B cell (primary cell): ENCODE data around the gene GPBP1L1. TPM values are rescaled to one million over a fixed set of nuclear protein-coding genes. Genes with fewer than 3 reads are reported as not detected.

ENCODE experiments used
- ATAC-seq: fragments of 200-7000 bp; cut with Tn5 transposase; one replicate; pipeline ENCODE4 v1.10.0; 2021; ENCODE audit warnings: low read depth, mild to moderate bottlenecking, moderate number of reproducible peaks, moderate library complexity
- CTCF ChIA-PET: fragments of 350-600 bp; sonication (Branson Sonifier 250); formaldehyde crosslinking; loops from one replicate; lab custom pipeline; 2021; ENCODE audit warnings: antibody characterized with exemption, inconsistent platforms; lab: Charles Lee
- POLR2A ChIA-PET: fragments of 350-600 bp; sonication (Branson Sonifier 250); formaldehyde crosslinking; loops from one replicate; lab custom pipeline; 2021; ENCODE audit warnings: antibody characterized with exemption; lab: Charles Lee
- DNase-seq: peaks from one replicate; pipeline ENCODE4 v3.0.0; 2013
- H2AFZ ChIP-seq: 2 replicates; pipeline ENCODE4 v1.6.1; 2012; ENCODE audit warnings: mild to moderate bottlenecking, low read depth, low read length; ENCODE audit not compliant: insufficient read depth, poor library complexity, severe bottlenecking
- H3K27ac ChIP-seq, 2 donors: 1 replicate in 1 of 2; 2 replicates in 1 of 2; pipeline ENCODE4 v1.5.1; 2012 to 2013; ENCODE audit warnings: low read length in 2 of 2, mild to moderate bottlenecking in 2 of 2, moderate library complexity in 1 of 2
- H3K27me3 ChIP-seq, 4 experiments: fragments of 200-600 bp in 1 of 4; sonication (generic) in 1 of 4; replicated peaks in 1 of 4; 1 replicate in 2 of 4; 2 replicates in 2 of 4; pipeline versions ENCODE4 v1.6.1 to v1.7.0; 2013 to 2016; ENCODE audit warnings: low read length in 3 of 4, mild to moderate bottlenecking in 2 of 4, mixed read lengths in 1 of 4, moderate library complexity in 1 of 4; ENCODE audit not compliant: insufficient read depth in 4 of 4, control insufficient read depth in 3 of 4; ENCODE audit errors: control extremely low read depth in 1 of 4
- H3K36me3 ChIP-seq, 2 experiments: replicated peaks in 1 of 2; 1 replicate in 1 of 2; 2 replicates in 1 of 2; pipeline versions ENCODE4 v1.6.1 to v1.7.1; 2013; ENCODE audit warnings: low read length in 1 of 2; ENCODE audit not compliant: insufficient read depth in 2 of 2, control insufficient read depth in 1 of 2; ENCODE audit errors: control extremely low read depth in 1 of 2, extremely low read depth in 1 of 2
- H3K4me1 ChIP-seq, 2 donors: fragments of 200-600 bp in 1 of 2; sonication (generic) in 1 of 2; 1 replicate in 1 of 2; 2 replicates in 1 of 2; pipeline versions ENCODE4 v1.5.1 to v1.6.1; 2013 to 2017; ENCODE audit warnings: low read length in 2 of 2; ENCODE audit not compliant: control insufficient read depth in 2 of 2, insufficient read depth in 2 of 2
- H3K4me2 ChIP-seq: replicated peaks from 2 replicates; pipeline ENCODE3; 2012; ENCODE audit warnings: mild to moderate bottlenecking, low read depth, low read length; ENCODE audit not compliant: poor library complexity, severe bottlenecking
- H3K4me3 ChIP-seq, 5 experiments: fragments of 200-600 bp in 1 of 5; sonication (generic) in 1 of 5; 1 replicate in 3 of 5; 2 replicates in 2 of 5; pipeline versions ENCODE4 v1.5.1 to v1.7.0; 2011 to 2016; ENCODE audit warnings: low read length in 4 of 5, mild to moderate bottlenecking in 4 of 5, low read depth in 2 of 5, control low read depth in 1 of 5, moderate library complexity in 1 of 5; ENCODE audit not compliant: insufficient read depth in 1 of 5; ENCODE audit errors: control extremely low read depth in 1 of 5, extremely low read depth in 1 of 5
- H3K79me2 ChIP-seq: fragments of 200-600 bp; sonication (generic); one replicate; pipeline ENCODE4 v1.6.0; 2016; ENCODE audit warnings: low read length; ENCODE audit not compliant: control insufficient read depth, insufficient read depth
- H3K9ac ChIP-seq: fragments of 200-600 bp; sonication (generic); 2 replicates; pipeline ENCODE4 v1.6.1; 2017; ENCODE audit warnings: mild to moderate bottlenecking, low read length, moderate library complexity
- H3K9me3 ChIP-seq, 3 donors: one replicate each; pipeline versions ENCODE4 v1.6.1 to v1.7.1; 2013; ENCODE audit warnings: low read length in 2 of 3; ENCODE audit not compliant: control insufficient read depth in 2 of 3, insufficient read depth in 1 of 3; ENCODE audit errors: control extremely low read depth in 1 of 3
- H4K20me1 ChIP-seq: 2 replicates; pipeline ENCODE4 v1.6.0; 2012; ENCODE audit warnings: mild to moderate bottlenecking, low read length; ENCODE audit not compliant: insufficient read depth, control insufficient read depth, poor library complexity, severe bottlenecking
- H3K27ac Mint-ChIP-seq: one replicate; pipeline ENCODE4 v1.8.0; 2021; ENCODE audit warnings: mixed read lengths
- H3K27me3 Mint-ChIP-seq: one replicate; pipeline ENCODE4 v1.8.0; 2021; ENCODE audit warnings: mixed read lengths
- H3K4me1 Mint-ChIP-seq: one replicate; pipeline ENCODE4 v1.8.0; 2021; ENCODE audit warnings: mixed read lengths
- H3K4me3 Mint-ChIP-seq: one replicate; pipeline ENCODE4 v1.8.0; 2021; ENCODE audit warnings: mixed read lengths
- H3K9me3 Mint-ChIP-seq: one replicate; pipeline ENCODE4 v1.8.0; 2022; ENCODE audit warnings: mixed read lengths; ENCODE audit not compliant: insufficient read depth
- EZH2 ChIP-seq: IDR thresholded peaks from 2 replicates; pipeline ENCODE4 v1.6.1; 2012; ENCODE audit warnings: borderline replicate concordance, low read depth, mild to moderate bottlenecking, moderate library complexity, low read length; ENCODE audit not compliant: insufficient read depth, poor library complexity, severe bottlenecking
- WGBS: methylation state at CpG from one replicate; pipeline ENCODE4 v1.1.5; 2013; ENCODE audit warnings: missing lambda C conversion rate; ENCODE audit not compliant: insufficient coverage; 5-methylcytosine and 5-hydroxymethylcytosine counted together
- intact Hi-C: fragments of 100-400 bp; cut with micrococcal nuclease; formaldehyde crosslinking; loops from one replicate; pipeline ENCODE4 v1.10.0; 2022
- polyA plus RNA-seq: library from polyadenylated mRNA; depleted of rRNA; stranded (reverse); fragments of >200 nt; gene quantifications from 2 replicates; pipeline ENCODE4 v1.2.3, GENCODE V29; 2012
- total RNA-seq, 2 donors: library from RNA; stranded (reverse); fragments of 120-200 nt in 1 of 2; gene quantifications; 1 replicate in 1 of 2; 2 replicates in 1 of 2; pipeline versions ENCODE4 v1.2.3 to v1.2.4, GENCODE V29; 2013 to 2022
- TF ChIP-seq, protein P1 (sequence below): fragments of 200-600 bp; IDR thresholded peaks from one replicate; pipeline ENCODE4 v1.8.0; 2022; ENCODE audit warnings: antibody characterized with exemption, mild to moderate bottlenecking

Gene GPBP1L1
- total and polyA plus RNA-seq, 2 donors (not counting 1 experiment from before 2014, with no cell fraction given), result 75.5 to 137 TPM

DNA sequence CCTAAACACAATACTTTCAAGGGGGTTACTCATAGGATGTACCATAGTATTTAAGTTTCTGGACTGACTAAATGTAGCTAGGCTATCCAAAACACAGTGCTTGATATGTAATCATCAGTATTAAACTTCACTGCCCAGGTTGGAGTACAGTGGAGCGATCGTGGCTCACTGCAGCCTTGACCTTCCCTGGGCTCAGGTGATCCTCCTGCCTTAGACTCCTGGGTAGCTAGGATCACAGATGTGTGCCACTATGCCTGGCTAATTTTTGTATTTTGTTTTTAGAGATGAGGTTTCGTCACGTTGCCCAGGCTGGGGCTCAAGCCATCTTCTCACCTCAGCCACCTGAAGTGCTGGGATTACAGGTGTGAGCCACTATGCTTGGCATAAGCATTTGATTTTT is 91.9 kb downstream of the GPBP1L1 start:
- no peak overlapping the region for H3K4me2 ChIP-seq
- H3K9me3 Mint-ChIP-seq, result no peaks in the 10 kb centered on the region

DNA sequence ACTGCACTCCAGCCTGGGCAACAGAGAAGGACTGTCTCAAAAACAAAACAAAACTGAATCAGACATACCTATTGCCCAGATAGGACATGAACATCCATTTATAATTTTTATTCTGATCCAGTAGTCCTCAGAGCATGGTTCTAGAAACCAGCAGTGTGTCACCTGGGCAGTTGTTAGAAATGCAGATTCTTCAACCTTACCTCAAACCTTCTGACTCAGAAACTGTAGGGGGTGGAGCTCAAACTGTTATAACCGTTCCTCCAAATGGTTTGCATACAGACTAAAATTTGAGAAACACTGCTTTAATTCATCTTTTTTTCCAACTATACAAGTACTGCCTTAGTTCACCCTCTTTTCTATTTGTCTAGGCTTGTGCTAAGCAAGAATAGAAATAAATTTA is 96.5 kb downstream of the GPBP1L1 start:
- no peak overlapping the region for H3K27ac ChIP-seq
- H3K4me1 ChIP-seq, result peaks cover 28 to 38% of the 10 kb centered on the region in 2 donors
- H2AFZ ChIP-seq, result no peak overlapping the region
- H3K27ac Mint-ChIP-seq, result no peak overlapping the region
- intact Hi-C loops, result no loop called here
- H4K20me1 ChIP-seq, result peaks cover 81% of the 10 kb centered on the region
- H3K36me3 ChIP-seq, result peaks cover 0 to 33% of the 10 kb centered on the region in 2 experiments
- H3K9ac ChIP-seq, result no peak overlapping the region
- ChIA-PET CTCF (interaction anchor here (1.7 to 2.1 kb wide), 2 partner anchors 19 to 21 kb away, joined by 4 to 5 read pairs; no protein-coding TSS in a partner anchor), POLR2A (interaction anchor here (0.7 kb wide), 1 partner anchor 161 kb away, joined by 4 read pairs; no protein-coding TSS in a partner anchor)
- DNase-seq (no peak), ATAC-seq (no peak)
- peaks cover 99% of the 10 kb centered on the region for H3K79me2 ChIP-seq
- H3K27me3 ChIP-seq, result no peaks in the 10 kb centered on the region
- H3K4me1 Mint-ChIP-seq, result peaks cover 43% of the 10 kb centered on the region
- no peaks in the 10 kb centered on the region for H3K9me3 Mint-ChIP-seq
- no peaks in the 10 kb centered on the region for H3K9me3 ChIP-seq
- H3K4me2 ChIP-seq, result no peak overlapping the region
- H3K27me3 Mint-ChIP-seq, result no peaks in the 10 kb centered on the region
- TF ChIP-seq, protein P1, sequence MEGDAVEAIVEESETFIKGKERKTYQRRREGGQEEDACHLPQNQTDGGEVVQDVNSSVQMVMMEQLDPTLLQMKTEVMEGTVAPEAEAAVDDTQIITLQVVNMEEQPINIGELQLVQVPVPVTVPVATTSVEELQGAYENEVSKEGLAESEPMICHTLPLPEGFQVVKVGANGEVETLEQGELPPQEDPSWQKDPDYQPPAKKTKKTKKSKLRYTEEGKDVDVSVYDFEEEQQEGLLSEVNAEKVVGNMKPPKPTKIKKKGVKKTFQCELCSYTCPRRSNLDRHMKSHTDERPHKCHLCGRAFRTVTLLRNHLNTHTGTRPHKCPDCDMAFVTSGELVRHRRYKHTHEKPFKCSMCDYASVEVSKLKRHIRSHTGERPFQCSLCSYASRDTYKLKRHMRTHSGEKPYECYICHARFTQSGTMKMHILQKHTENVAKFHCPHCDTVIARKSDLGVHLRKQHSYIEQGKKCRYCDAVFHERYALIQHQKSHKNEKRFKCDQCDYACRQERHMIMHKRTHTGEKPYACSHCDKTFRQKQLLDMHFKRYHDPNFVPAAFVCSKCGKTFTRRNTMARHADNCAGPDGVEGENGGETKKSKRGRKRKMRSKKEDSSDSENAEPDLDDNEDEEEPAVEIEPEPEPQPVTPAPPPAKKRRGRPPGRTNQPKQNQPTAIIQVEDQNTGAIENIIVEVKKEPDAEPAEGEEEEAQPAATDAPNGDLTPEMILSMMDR, result no peak
- no peak for TF ChIP-seq EZH2
- H3K4me3 Mint-ChIP-seq, result no peak overlapping the region
- no CpG with 5 or more reads among the region's 1 CpG for WGBS
- no peak overlapping the region for H3K4me3 ChIP-seq

More for the DNA sequence above, 91.9 kb downstream of the GPBP1L1 start:
- whole genome bisulfite sequencing, result 100% methylated on average over 2 of the region's 4 CpGs
- H3K4me1 Mint-ChIP-seq, result peaks cover 11% of the 10 kb centered on the region
- Histone ChIP-seq H3K27ac (no peak overlapping the region), H3K36me3 (peaks cover 2 to 61% of the 10 kb centered on the region in 2 experiments), H3K4me1 (peaks cover 0 to 4% of the 10 kb centered on the region in 2 donors), H3K79me2 (peaks cover 97% of the 10 kb centered on the region), H3K4me3 (no peak overlapping the region), H3K9ac (no peak overlapping the region), H3K9me3 (no peaks in the 10 kb centered on the region), H4K20me1 (peaks cover 61% of the 10 kb centered on the region), H2AFZ (no peak overlapping the region), H3K27me3 (no peaks in the 10 kb centered on the region)
- no peaks in the 10 kb centered on the region for H3K27me3 Mint-ChIP-seq
- intact Hi-C loops, result no loop called here
- ATAC-seq (no peak), DNase-seq (no peak)
- TF ChIP-seq, protein P1, result no peak
- TF ChIP-seq EZH2, result no peak
- H3K4me3 Mint-ChIP-seq, result no peak overlapping the region
- CTCF ChIA-PET, result no interaction called here
- POLR2A ChIA-PET, result no interaction called here
- no peak overlapping the region for H3K27ac Mint-ChIP-seq
